ENCODE data around the gene ZDHHC1.

GRCh38 chr16:67392301-67393059, 23.8 kb downstream of the ZDHHC1 start:
- TF ChIP-seq POLR2AphosphoS5 (IDR thresholded peaks at IDR 0.05), result no peak
- TF ChIP-seq EP300 (IDR thresholded peaks at IDR 0.05; ENCODE audit: low read depth), result no peak
- TF ChIP-seq CTCF (IDR thresholded peaks at IDR 0.05), result no peak
